Stimulated activated CD8-positive, alpha-beta memory T cell treated with anti-CD3 and anti-CD28 coated beads, Interleukin-7, amount 100 ng/mL, for 1 hour (primary cell): ENCODE results near the gene TRMT2A.

Source experiments
- DNase-seq, 2 donors: peaks; one replicate each; pipeline ENCODE4 v3.0.0-alpha.2; 2020; ENCODE audit warnings: low read depth in 2 of 2

TRMT2A gene

GRCh38 chr22:20133930-20134549 is 17.0 kb upstream of the TRMT2A start:
- no peak for DNase-seq

GRCh38 chr22:20132686-20133246 is 15.7 kb upstream of the TRMT2A start:
- DNase-seq: no peak

GRCh38 chr22:20131859-20132685 is 15.0 kb upstream of the TRMT2A start:
- no peak for DNase-seq

GRCh38 chr22:20131597-20131858 is 14.5 kb upstream of the TRMT2A start, which contains the start of gene ZDHHC8:
Gene ZDHHC8 (plus strand): TSS chr22:20131804. CDS start chr22:20131948, 144 bp downstream.
- DNase-seq: peak in 1 of 2 donors; percentile 20

GRCh38 chr22:20130731-20131596 is 13.9 kb upstream of the TRMT2A start:
- DNase-seq: peak; percentile 61 to 63

- no peak for DNase-seq
Measured at GRCh38 chr22:20130319-20130718, 13.3 kb upstream of the TRMT2A start.

GRCh38 chr22:20129747-20130014 is 12.7 kb upstream of the TRMT2A start:
- no peak for DNase-seq

GRCh38 chr22:20128902-20129746 is 12.1 kb upstream of the TRMT2A start:
- DNase-seq: peak in 1 of 2 donors; percentile 24

GRCh38 chr22:20128619-20128901 is 11.5 kb upstream of the TRMT2A start:
- no peak for DNase-seq

- DNase-seq: no peak
Measured at GRCh38 chr22:20127869-20128618, 11.0 kb upstream of the TRMT2A start.

- no peak for DNase-seq
Measured at GRCh38 chr22:20127318-20127868, 10.4 kb upstream of the TRMT2A start.

- DNase-seq: no peak
Measured at GRCh38 chr22:20126284-20127029, 9.4 kb upstream of the TRMT2A start.

- no peak for DNase-seq
Measured at GRCh38 chr22:20125201-20126174, 8.5 kb upstream of the TRMT2A start.

GRCh38 chr22:20124083-20124787 is 7.2 kb upstream of the TRMT2A start:
- DNase-seq: no peak

- no peak for DNase-seq
Measured at GRCh38 chr22:20123366-20124082, 6.5 kb upstream of the TRMT2A start.

- no peak for DNase-seq
Measured at GRCh38 chr22:20121856-20122415, 4.9 kb upstream of the TRMT2A start.
